Neural cell (in vitro differentiated cells): ENCODE results near the gene ISL2. TPM values are rescaled to one million over a fixed set of nuclear protein-coding genes. Genes with fewer than 3 reads are reported as not detected.

Experiments
- H2AFZ ChIP-seq: fragments of 200-600, 300-800 bp; sonication (generic), shearing (Covaris generic); 2 replicates; pipeline ENCODE4 v1.6.0; 2014; ENCODE audit warnings: low read depth, mild to moderate bottlenecking, antibody characterized with exemption, low read length, moderate library complexity
- H3F3A ChIP-seq: fragments of 200-600 bp; shearing (Covaris generic); 2 replicates; pipeline ENCODE4 v1.6.1; 2016; ENCODE audit warnings: mild to moderate bottlenecking, moderate library complexity, mixed read lengths, antibody characterized with exemption, low read length; ENCODE audit not compliant: insufficient read depth, poor library complexity, severe bottlenecking
- H3K27ac ChIP-seq: fragments of 200-600, 300-800 bp; sonication (generic), shearing (Covaris generic); 2 replicates; pipeline ENCODE4 v1.5.1; 2014; ENCODE audit warnings: mild to moderate bottlenecking, low read length, moderate library complexity
- H3K27me3 ChIP-seq: fragments of 300-800, 200-600 bp; sonication (generic), shearing (Covaris generic); 2 replicates; pipeline ENCODE4 v1.6.0; 2014; ENCODE audit warnings: mild to moderate bottlenecking, low read depth, low read length, moderate library complexity; ENCODE audit not compliant: insufficient read depth
- H3K36me3 ChIP-seq: fragments of 300-800, 200-600 bp; sonication (generic), shearing (Covaris generic); 2 replicates; pipeline ENCODE4 v1.5.1; 2014; ENCODE audit warnings: mild to moderate bottlenecking, antibody characterized with exemption, low read length, moderate library complexity; ENCODE audit not compliant: insufficient read depth
- H3K4me2 ChIP-seq: fragments of 300-800, 200-600 bp; sonication (generic), shearing (Covaris generic); 2 replicates; pipeline ENCODE4 v1.6.0; 2014; ENCODE audit warnings: mild to moderate bottlenecking, low read length
- H3K4me3 ChIP-seq: fragments of 300-800, 200-600 bp; sonication (generic), shearing (Covaris generic); 2 replicates; pipeline ENCODE4 v1.5.1; 2014; ENCODE audit warnings: mild to moderate bottlenecking, low read length, moderate library complexity
- H3K79me2 ChIP-seq: fragments of 200-600 bp; shearing (Covaris generic); replicated peaks from 2 replicates; pipeline ENCODE4 v1.6.0; 2014; ENCODE audit warnings: mild to moderate bottlenecking, low read length, moderate library complexity; ENCODE audit not compliant: insufficient read depth
- H3K9ac ChIP-seq: fragments of 300-800, 200-600 bp; sonication (generic), shearing (Covaris generic); 2 replicates; pipeline ENCODE4 v1.6.1; 2016; ENCODE audit warnings: mild to moderate bottlenecking, low read length, mixed read lengths
- H3K9me2 ChIP-seq: fragments of 200-600 bp; shearing (Covaris generic); 2 replicates; pipeline ENCODE4 v1.6.1; 2016; ENCODE audit warnings: mild to moderate bottlenecking, low read length, mixed read lengths; ENCODE audit not compliant: insufficient read depth
- H3K9me3 ChIP-seq: fragments of 200-600, 300-800 bp; sonication (generic), shearing (Covaris generic); 2 replicates; pipeline ENCODE4 v1.6.1; 2016; ENCODE audit warnings: mild to moderate bottlenecking, mixed run types, low read length, moderate library complexity, mixed read lengths
- H4K20me1 ChIP-seq: fragments of 200-600 bp; shearing (Covaris generic); 2 replicates; pipeline ENCODE4 v1.6.1; 2016; ENCODE audit warnings: mild to moderate bottlenecking, mixed run types; ENCODE audit not compliant: insufficient read depth
- CTCF ChIP-seq: fragments of 450-650 bp; IDR thresholded peaks from 2 replicates; pipeline ENCODE4 v1.5.1; 2014; ENCODE audit warnings: antibody characterized with exemption, mild to moderate bottlenecking, moderate library complexity; ENCODE audit not compliant: poor library complexity, severe bottlenecking
- EP300 ChIP-seq: fragments of 450-650 bp; conservative IDR thresholded peaks from 2 replicates; pipeline ENCODE4 v1.6.1; 2014; ENCODE audit warnings: antibody characterized with exemption, mild to moderate bottlenecking, moderate library complexity; ENCODE audit not compliant: poor library complexity, severe bottlenecking
- EZH2 ChIP-seq: fragments of 200-600, 300-800 bp; shearing (Covaris generic), sonication (generic); IDR thresholded peaks from 2 replicates; pipeline ENCODE4 v1.6.1; 2014; ENCODE audit warnings: antibody characterized with exemption, low read length, borderline replicate concordance, mild to moderate bottlenecking; ENCODE audit not compliant: insufficient read depth, poor library complexity, severe bottlenecking
- MXI1 ChIP-seq: fragments of 450-650 bp; conservative IDR thresholded peaks from 2 replicates; pipeline ENCODE4 v1.6.1; 2014; ENCODE audit warnings: antibody characterized with exemption, mild to moderate bottlenecking; ENCODE audit not compliant: poor library complexity, severe bottlenecking
- POLR2AphosphoS5 ChIP-seq: IDR thresholded peaks from 2 replicates; pipeline ENCODE4 v1.6.1; 2012
- RAD21 ChIP-seq: fragments of 450-650 bp; conservative IDR thresholded peaks from 2 replicates; pipeline ENCODE4 v1.6.1; 2014; ENCODE audit warnings: antibody characterized with exemption, mild to moderate bottlenecking, moderate library complexity
- REST ChIP-seq: IDR thresholded peaks from 2 replicates; pipeline ENCODE4 v1.6.1; 2012; ENCODE audit warnings: borderline replicate concordance
- SMC3 ChIP-seq: fragments of 450-650 bp; conservative IDR thresholded peaks from 2 replicates; pipeline ENCODE4 v1.6.1; 2014; ENCODE audit warnings: antibody characterized with exemption, mild to moderate bottlenecking, moderate library complexity; ENCODE audit not compliant: poor library complexity
- TAF1 ChIP-seq: IDR thresholded peaks from 2 replicates; pipeline ENCODE4 v1.6.1; 2012; ENCODE audit warnings: low read depth
- polyA plus RNA-seq: library from polyadenylated mRNA; depleted of rRNA; stranded (reverse); fragments of >200 nt; gene quantifications from 2 replicates; pipeline ENCODE4 v1.2.3, GENCODE V29; 2014

ISL2 gene
- polyA plus RNA-seq, 1 donor from 2014 or later: not detected

GRCh38 chr15:76328106-76328696 lies 8.4 kb upstream of the ISL2 start:
- Histone ChIP-seq H3F3A (no peaks in the 10 kb centered on the region), H3K27ac (no peak overlapping the region), H3K9me2 (no peaks in the 10 kb centered on the region), H3K4me3 (no peak overlapping the region), H3K4me2 (no peak overlapping the region), H3K9ac (no peak overlapping the region), H4K20me1 (no peaks in the 10 kb centered on the region), H3K9me3 (no peaks in the 10 kb centered on the region), H3K27me3 (peaks cover 8% of the 10 kb centered on the region), H3K36me3 (no peaks in the 10 kb centered on the region), H3K79me2 (no peaks in the 10 kb centered on the region), H2AFZ (no peak overlapping the region)
- TF ChIP-seq CTCF (no peak), REST (no peak), EP300 (no peak), RAD21 (no peak), MXI1 (no peak), SMC3 (no peak), POLR2AphosphoS5 (no peak), TAF1 (no peak), EZH2 (no peak)

- Histone ChIP-seq H3K9me3 (no peaks in the 10 kb centered on the region), H3K27ac (no peak overlapping the region), H3K9ac (no peak overlapping the region), H2AFZ (no peak overlapping the region), H3K36me3 (no peaks in the 10 kb centered on the region), H3K79me2 (no peaks in the 10 kb centered on the region), H4K20me1 (no peaks in the 10 kb centered on the region), H3K4me3 (no peak overlapping the region), H3K4me2 (no peak overlapping the region), H3K27me3 (peaks cover 15% of the 10 kb centered on the region), H3F3A (no peaks in the 10 kb centered on the region), H3K9me2 (no peaks in the 10 kb centered on the region)
- TF ChIP-seq REST: no peak
- TF ChIP-seq EP300: no peak
- TF ChIP-seq CTCF: no peak
- TF ChIP-seq POLR2AphosphoS5: no peak
- no peak for TF ChIP-seq MXI1
- TF ChIP-seq SMC3: no peak
- no peak for TF ChIP-seq TAF1
- no peak for TF ChIP-seq RAD21
- TF ChIP-seq EZH2: no peak
These were observed 7.6 kb upstream of the ISL2 start for GRCh38 chr15:76328958-76329357.
